ENCODE results near the gene SDR9C7. TPM values are rescaled to one million over a fixed set of nuclear protein-coding genes. Genes with fewer than 3 reads are reported as not detected.
"Not testable (repeated sequence)": the region's sequence is repeated elsewhere in the genome, so short reads cannot be mapped to it uniquely, and the experiment has no call there.

Gene SDR9C7
- polyA plus RNA-seq, 1 experiment, result not detected

GRCh38 chr12:56916996-56917333, 17.2 kb downstream of the SDR9C7 start:
- Histone ChIP-seq H3K4me3 (ENCODE audit: low read depth, low read length) (no peak overlapping the region), H3K27me3 (ENCODE audit: control insufficient read depth, insufficient read depth, low read length) (no peaks in the 10 kb centered on the region; the same call in 1 of the 2 replicates), H3K36me3 (ENCODE audit: control insufficient read depth, insufficient read depth, low read length) (no peaks in the 10 kb centered on the region)
- ChIA-PET POLR2A (no interaction called here), CTCF (interaction anchor here (1.1 kb wide), 1 partner anchor 31 kb away, joined by 3 read pairs; no protein-coding TSS in a partner anchor)
- no peak for TF ChIP-seq CTCF (IDR thresholded peaks at IDR 0.05; ENCODE audit: insufficient read depth, low read depth, low read length)
- no peak for DNase-seq (ENCODE audit: low read depth)

- no peaks in the 10 kb centered on the region; the same call in 1 of the 2 replicates for H3K27me3 ChIP-seq (ENCODE audit: control insufficient read depth, insufficient read depth, low read length)
- ChIA-PET CTCF (interaction anchor here (1.1 kb wide), 1 partner anchor 31 kb away, joined by 3 read pairs; no protein-coding TSS in a partner anchor), POLR2A (no interaction called here)
- no peak for DNase-seq (ENCODE audit: low read depth)
- H3K36me3 ChIP-seq (ENCODE audit: control insufficient read depth, insufficient read depth, low read length), result no peaks in the 10 kb centered on the region
- H3K4me3 ChIP-seq (ENCODE audit: low read depth, low read length), result no peak overlapping the region
- TF ChIP-seq CTCF (IDR thresholded peaks at IDR 0.05; ENCODE audit: insufficient read depth, low read depth, low read length), result no peak
Observed at GRCh38 chr12:56916296-56916995, 17.8 kb downstream of the SDR9C7 start.

- no peak overlapping the region for H3K4me3 ChIP-seq (ENCODE audit: low read depth, low read length)
- CTCF ChIA-PET, result no interaction called here
- POLR2A ChIA-PET, result no interaction called here
- DNase-seq (ENCODE audit: low read depth), result no peak
- H3K27me3 ChIP-seq (ENCODE audit: control insufficient read depth, insufficient read depth, low read length), result no peaks in the 10 kb centered on the region; the same call in 1 of the 2 replicates
- no peak for TF ChIP-seq CTCF (IDR thresholded peaks at IDR 0.05; ENCODE audit: insufficient read depth, low read depth, low read length)
- H3K36me3 ChIP-seq (ENCODE audit: control insufficient read depth, insufficient read depth, low read length), result no peaks in the 10 kb centered on the region
Observed at GRCh38 chr12:56914724-56915123, 19.5 kb downstream of the SDR9C7 start.

GRCh38 chr12:56914256-56914655, 20.0 kb downstream of the SDR9C7 start:
- Histone ChIP-seq H3K4me3 (ENCODE audit: low read depth, low read length) (no peak overlapping the region), H3K36me3 (ENCODE audit: control insufficient read depth, insufficient read depth, low read length) (no peaks in the 10 kb centered on the region), H3K27me3 (ENCODE audit: control insufficient read depth, insufficient read depth, low read length) (no peaks in the 10 kb centered on the region; the same call in 1 of the 2 replicates)
- DNase-seq (ENCODE audit: low read depth), result no peak
- no peak for TF ChIP-seq CTCF (IDR thresholded peaks at IDR 0.05; ENCODE audit: insufficient read depth, low read depth, low read length)
- POLR2A ChIA-PET, result no interaction called here
- CTCF ChIA-PET, result no interaction called here

- CTCF ChIA-PET; H3K27me3 ChIP-seq (ENCODE audit: control insufficient read depth, insufficient read depth, low read length); H3K4me3 ChIP-seq (ENCODE audit: low read depth, low read length): not testable (repeated sequence)
Observed at GRCh38 chr12:56909403-56909802, 24.8 kb downstream of the SDR9C7 start.

DNA sequence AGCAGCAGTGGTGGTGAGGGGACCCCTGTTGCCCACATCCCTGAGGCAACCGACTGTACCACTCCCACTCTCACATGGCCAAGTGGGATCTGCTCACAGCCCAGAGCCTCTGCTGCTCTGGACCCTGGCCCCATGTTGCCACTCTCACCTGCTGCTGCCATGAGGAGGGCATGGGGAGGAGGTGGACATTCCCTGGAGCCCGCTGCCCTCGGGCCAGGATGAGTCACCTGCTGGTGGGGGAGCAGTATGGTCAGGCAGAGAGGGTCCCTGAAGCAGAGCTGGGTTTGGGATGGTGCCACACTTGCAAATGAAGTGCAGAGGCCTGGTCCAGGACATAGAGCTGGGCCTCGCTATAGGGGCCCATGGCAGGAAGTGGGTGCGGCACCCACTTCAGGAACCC, 26.1 kb downstream of the SDR9C7 start:
- POLR2A ChIA-PET, result no interaction called here
- no peak for DNase-seq (ENCODE audit: low read depth)
- CTCF ChIA-PET, result no interaction called here
- H3K4me3 ChIP-seq (ENCODE audit: low read depth, low read length), result no peak overlapping the region
- H3K36me3 ChIP-seq (ENCODE audit: control insufficient read depth, insufficient read depth, low read length), result no peaks in the 10 kb centered on the region
- TF ChIP-seq CTCF (IDR thresholded peaks at IDR 0.05; ENCODE audit: insufficient read depth, low read depth, low read length), result no peak
- no peaks in the 10 kb centered on the region for H3K27me3 ChIP-seq (ENCODE audit: control insufficient read depth, insufficient read depth, low read length)

More at GRCh38 chr12:56909403-56909802, 24.8 kb downstream of the SDR9C7 start:
- POLR2A ChIA-PET; H3K36me3 ChIP-seq (ENCODE audit: control insufficient read depth, insufficient read depth, low read length); DNase-seq (ENCODE audit: low read depth): not testable (repeated sequence)

All from BJ (cell line).